Subcutaneous abdominal adipose tissue (tissue), 5 donors: ENCODE measurements around the gene CCS.

Experiments used
- H3K27ac ChIP-seq: one replicate; pipeline ENCODE4 v1.7.0; 2013; ENCODE audit warnings: low read depth, mild to moderate bottlenecking, inconsistent platforms, low read length, moderate library complexity
- H3K27me3 ChIP-seq, 5 donors: one replicate each; pipeline ENCODE4 v1.7.0; 2013; ENCODE audit warnings: low read length in 5 of 5, inconsistent platforms in 1 of 5; ENCODE audit not compliant: control insufficient read depth in 5 of 5, insufficient read depth in 4 of 5
- H3K36me3 ChIP-seq, 5 donors: one replicate each; pipeline ENCODE4 v1.7.0; 2013; ENCODE audit warnings: low read length in 5 of 5; ENCODE audit not compliant: control insufficient read depth in 5 of 5, insufficient read depth in 5 of 5
- H3K4me1 ChIP-seq, 5 donors: one replicate each; pipeline ENCODE4 v1.7.0; 2013; ENCODE audit warnings: low read length in 5 of 5, mild to moderate bottlenecking in 3 of 5, moderate library complexity in 1 of 5; ENCODE audit not compliant: control insufficient read depth in 5 of 5, insufficient read depth in 5 of 5
- H3K4me3 ChIP-seq, 5 donors: one replicate each; pipeline ENCODE4 v1.7.0; 2013; ENCODE audit warnings: low read length in 5 of 5, low read depth in 1 of 5
- H3K9ac ChIP-seq, 5 donors: one replicate each; pipeline ENCODE4 v1.7.0; 2013; ENCODE audit warnings: low read length in 5 of 5, mild to moderate bottlenecking in 4 of 5, moderate library complexity in 3 of 5
- H3K9me3 ChIP-seq, 5 donors: one replicate each; pipeline ENCODE4 v1.7.0; 2013; ENCODE audit warnings: low read length in 5 of 5; ENCODE audit not compliant: control insufficient read depth in 5 of 5
- donor health status: healthy.
- donor health status: healthy.
- donor health status: healthy.
- donor health status: healthy.
- donor health status: healthy.

The CCS gene

DNA sequence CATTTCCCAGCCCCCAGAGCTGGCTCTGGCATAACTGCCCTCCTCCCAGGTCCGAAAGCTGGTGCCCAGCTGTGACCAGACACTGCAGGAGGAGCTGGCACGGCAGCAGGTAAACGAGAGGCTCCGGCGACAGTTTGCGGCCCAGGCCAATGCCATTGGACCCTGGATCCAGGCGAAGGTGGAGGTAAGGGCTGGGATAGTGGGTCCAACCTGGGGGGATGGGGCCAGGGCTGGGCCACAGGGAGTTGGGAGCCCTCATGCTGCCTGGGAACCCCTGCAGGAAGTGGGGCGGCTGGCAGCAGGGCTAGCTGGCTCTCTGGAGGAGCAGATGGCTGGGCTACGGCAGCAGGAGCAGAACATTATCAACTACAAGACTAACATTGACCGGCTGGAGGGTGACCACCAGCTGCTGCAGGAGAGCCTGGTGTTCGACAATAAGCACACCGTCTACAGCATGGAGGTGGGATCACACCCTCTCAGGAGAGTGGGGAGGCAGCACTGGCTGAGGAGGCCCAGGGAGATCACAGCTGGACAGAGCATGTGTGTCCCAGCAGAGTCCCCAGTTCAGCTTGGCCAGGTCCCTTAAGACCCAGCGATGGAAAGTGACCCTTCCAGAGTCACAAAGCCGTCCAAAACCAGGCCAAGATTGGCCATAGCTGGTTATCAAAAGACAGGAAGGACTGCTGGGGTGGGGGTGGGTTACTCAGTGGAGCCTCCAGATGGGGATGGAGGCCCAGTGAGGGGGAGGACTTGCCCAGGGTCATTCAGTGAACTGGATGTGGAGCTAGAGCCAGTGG, 31.6 kb upstream of the CCS start:
- Histone ChIP-seq H3K4me1 (peaks cover 0 to 7% (median 5%) of the 10 kb centered on the region in 5 donors), H3K9ac (no peak overlapping the region), H3K36me3 (peaks cover 0 to 39% (median 25%) of the 10 kb centered on the region in 5 donors), H3K9me3 (no peaks in the 10 kb centered on the region), H3K27ac (no peak overlapping the region), H3K4me3 (no peak overlapping the region), H3K27me3 (peaks cover 0 to 13% (median 4%) of the 10 kb centered on the region in 5 donors)

DNA sequence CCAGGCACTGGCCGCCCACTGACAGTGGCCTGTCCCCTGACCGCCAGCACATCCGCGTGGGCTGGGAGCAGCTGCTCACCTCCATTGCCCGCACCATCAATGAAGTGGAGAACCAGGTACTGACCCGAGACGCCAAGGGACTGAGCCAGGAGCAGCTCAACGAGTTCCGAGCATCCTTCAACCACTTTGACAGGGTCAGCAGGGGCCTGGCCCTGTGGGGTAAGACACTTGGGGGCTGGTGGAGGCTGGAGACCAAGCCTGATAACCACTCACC, 31.1 kb upstream of the CCS start:
- H3K27me3 ChIP-seq = peaks cover 0 to 13% (median 4%) of the 10 kb centered on the region in 5 donors
- H3K4me3 ChIP-seq = no peak overlapping the region
- H3K4me1 ChIP-seq = peaks cover 0 to 7% (median 5%) of the 10 kb centered on the region in 5 donors
- H3K9ac ChIP-seq = no peak overlapping the region
- peaks cover 0 to 39% (median 25%) of the 10 kb centered on the region in 5 donors for H3K36me3 ChIP-seq
- no peaks in the 10 kb centered on the region for H3K9me3 ChIP-seq
- H3K27ac ChIP-seq = no peak overlapping the region

DNA sequence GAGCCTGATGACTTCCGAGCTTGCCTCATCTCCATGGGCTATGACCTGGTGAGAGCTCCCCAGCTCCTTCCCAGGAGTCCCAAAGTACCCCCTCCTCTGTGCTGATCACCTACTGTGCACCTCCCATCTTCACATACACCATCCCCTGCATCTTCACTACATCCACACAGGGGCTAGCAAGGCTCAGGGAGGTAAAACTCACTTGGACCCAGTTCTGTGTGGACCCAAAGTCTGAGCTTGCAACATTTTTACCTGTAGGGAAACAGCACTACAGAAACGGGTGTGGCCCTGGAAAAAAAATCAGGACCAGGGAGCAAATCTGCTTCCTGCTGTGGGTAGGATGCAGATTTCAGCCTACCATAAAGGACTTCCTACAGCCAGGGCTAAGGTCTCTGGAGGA, 30.7 kb upstream of the CCS start:
- Histone ChIP-seq H3K27ac (no peak overlapping the region), H3K27me3 (peaks cover 0 to 9% (median 4%) of the 10 kb centered on the region in 5 donors), H3K4me1 (peaks cover 0 to 7% (median 5%) of the 10 kb centered on the region in 5 donors), H3K9ac (no peak overlapping the region), H3K36me3 (peaks cover 0 to 39% (median 25%) of the 10 kb centered on the region in 5 donors), H3K9me3 (no peaks in the 10 kb centered on the region), H3K4me3 (no peak overlapping the region)

DNA sequence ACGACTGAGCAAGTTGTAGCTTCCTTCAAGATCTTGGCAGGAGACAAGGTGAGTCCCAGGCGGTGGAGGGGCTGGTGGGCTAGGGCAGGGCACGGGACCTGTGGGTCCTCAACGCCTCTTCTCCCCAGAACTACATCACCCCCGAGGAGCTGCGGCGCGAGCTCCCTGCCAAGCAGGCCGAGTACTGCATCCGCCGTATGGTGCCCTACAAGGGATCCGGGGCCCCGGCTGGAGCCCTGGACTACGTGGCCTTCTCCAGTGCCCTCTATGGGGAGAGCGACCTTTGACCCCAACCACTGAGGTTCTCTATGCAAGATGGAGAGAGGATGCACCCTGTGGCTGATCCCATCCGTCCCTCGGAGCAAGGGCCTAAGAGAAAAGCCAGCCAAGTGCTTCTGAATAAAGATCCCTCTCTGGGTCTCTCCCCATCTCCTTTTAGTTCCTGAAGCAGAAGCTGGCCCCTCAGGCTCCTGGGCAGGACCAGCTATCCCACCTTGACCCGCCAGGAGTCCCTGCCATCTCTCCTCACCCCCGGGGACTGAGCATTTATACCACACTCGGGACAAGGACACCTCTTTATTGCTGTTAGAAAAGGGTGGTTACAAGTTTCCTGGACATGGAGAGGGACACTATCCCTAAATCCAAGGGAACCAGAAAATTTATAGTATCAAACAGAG, 29.9 kb upstream of the CCS start:
- no peaks in the 10 kb centered on the region for H3K9me3 ChIP-seq

DNA sequence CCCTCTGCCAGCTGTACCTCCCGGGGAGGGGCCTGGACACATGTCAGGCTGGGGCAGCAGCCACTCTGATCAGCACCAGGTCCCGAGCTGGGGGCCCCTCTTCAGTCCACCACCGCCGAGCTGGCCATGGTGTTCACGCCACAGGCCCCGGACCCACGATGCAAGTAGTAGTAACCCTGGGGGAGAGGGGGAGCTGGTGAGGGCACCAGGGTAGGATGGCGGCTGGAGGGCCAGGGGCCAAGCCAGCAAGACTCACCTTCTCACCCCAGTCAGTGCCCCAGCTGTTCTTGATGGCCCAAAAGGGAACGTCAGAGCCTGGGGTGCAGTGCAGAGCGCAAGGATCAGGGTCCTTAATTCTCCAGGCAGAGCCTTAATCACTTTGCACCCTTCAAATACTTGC, 29.2 kb upstream of the CCS start:
- Histone ChIP-seq H3K27ac (no peak overlapping the region), H3K9ac (no peak overlapping the region), H3K9me3 (no peaks in the 10 kb centered on the region), H3K36me3 (peaks cover 0 to 39% (median 25%) of the 10 kb centered on the region in 5 donors), H3K4me3 (no peak overlapping the region), H3K4me1 (peaks cover 0 to 19% (median 17%) of the 10 kb centered on the region in 5 donors), H3K27me3 (no peaks in the 10 kb centered on the region)

More for the DNA sequence above, 29.9 kb upstream of the CCS start:
- Histone ChIP-seq H3K36me3 (peaks cover 0 to 39% (median 25%) of the 10 kb centered on the region in 5 donors), H3K4me1 (peaks cover 0 to 15% (median 13%) of the 10 kb centered on the region in 5 donors), H3K27me3 (peaks cover 0 to 2% (median 0%) of the 10 kb centered on the region in 5 donors), H3K9ac (no peak overlapping the region), H3K4me3 (no peak overlapping the region), H3K27ac (no peak overlapping the region)

DNA sequence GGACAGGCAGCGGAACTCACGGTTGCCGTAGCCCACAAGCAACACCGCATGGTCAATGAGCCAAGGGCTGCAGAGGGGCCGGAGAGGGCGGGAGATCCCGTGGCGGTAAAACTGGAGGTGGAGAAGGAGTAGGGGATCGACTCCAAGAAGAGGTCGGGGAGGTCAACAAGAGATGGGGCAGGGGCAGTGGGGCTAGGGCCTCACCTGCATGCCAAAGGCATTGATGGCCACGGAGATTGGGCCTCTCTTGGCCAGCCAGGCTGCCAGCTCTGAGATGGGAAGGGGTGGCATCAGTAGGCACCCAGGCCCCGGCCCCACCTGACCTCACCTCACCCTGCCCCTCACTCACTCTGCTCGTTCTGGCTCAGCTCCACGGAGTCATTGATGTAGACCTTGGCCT, 28.4 kb upstream of the CCS start:
- H3K4me1 ChIP-seq = peaks cover 0 to 18% (median 14%) of the 10 kb centered on the region in 5 donors
- H3K9me3 ChIP-seq = no peaks in the 10 kb centered on the region
- H3K27me3 ChIP-seq = no peaks in the 10 kb centered on the region
- no peak overlapping the region for H3K4me3 ChIP-seq
- H3K27ac ChIP-seq = no peak overlapping the region
- H3K9ac ChIP-seq = no peak overlapping the region
- H3K36me3 ChIP-seq = peaks cover 0 to 39% (median 25%) of the 10 kb centered on the region in 5 donors

DNA sequence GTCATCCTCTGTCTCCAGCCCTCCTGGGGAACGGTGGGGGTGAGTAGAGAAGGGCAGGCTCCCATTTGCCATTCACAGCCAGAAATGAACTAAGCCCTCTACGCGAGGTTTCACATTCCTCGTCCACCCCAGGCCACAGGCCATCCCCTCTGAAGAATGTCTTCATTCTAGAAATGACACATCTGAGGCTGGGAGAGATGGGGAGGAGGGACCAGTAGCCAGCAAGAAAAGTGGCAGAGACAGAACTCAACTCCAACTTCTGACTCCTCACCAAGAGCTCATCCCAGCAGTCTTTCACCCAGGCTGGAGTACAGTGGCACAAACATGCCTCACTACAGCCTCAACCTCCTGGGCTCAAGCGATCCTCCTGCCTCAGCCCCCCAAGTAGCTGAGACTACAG, 28.0 kb upstream of the CCS start:
- Histone ChIP-seq H3K9me3 (no peaks in the 10 kb centered on the region), H3K27ac (no peak overlapping the region), H3K4me1 (peaks cover 0 to 18% (median 14%) of the 10 kb centered on the region in 5 donors), H3K36me3 (peaks cover 0 to 39% (median 25%) of the 10 kb centered on the region in 5 donors), H3K27me3 (no peaks in the 10 kb centered on the region), H3K9ac (no peak overlapping the region), H3K4me3 (no peak overlapping the region)

DNA sequence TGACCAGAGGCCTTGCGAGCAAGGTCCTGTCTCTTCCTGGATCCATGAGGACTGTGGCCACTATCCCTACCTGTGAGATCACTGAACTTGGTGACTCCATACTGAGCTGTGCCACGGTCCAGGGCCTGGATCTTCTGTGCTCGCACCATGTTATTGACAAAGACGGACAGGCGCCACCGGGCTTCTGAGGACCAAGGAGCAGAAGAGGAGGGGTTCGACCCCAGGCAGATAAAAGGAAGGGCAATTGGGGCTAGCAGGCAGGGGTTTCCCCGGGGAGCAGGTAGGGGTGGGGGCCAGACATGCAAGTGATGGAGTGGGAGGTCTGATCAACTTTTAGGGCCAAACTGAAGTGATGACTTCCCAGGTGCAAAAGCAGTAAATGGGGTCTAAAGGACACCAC, 26.8 kb upstream of the CCS start:
- Histone ChIP-seq H3K9ac (no peak overlapping the region), H3K4me1 (peaks cover 0 to 18% (median 14%) of the 10 kb centered on the region in 5 donors), H3K36me3 (peaks cover 0 to 39% (median 25%) of the 10 kb centered on the region in 5 donors), H3K27me3 (no peaks in the 10 kb centered on the region), H3K27ac (no peak overlapping the region), H3K9me3 (no peaks in the 10 kb centered on the region), H3K4me3 (no peak overlapping the region)

DNA sequence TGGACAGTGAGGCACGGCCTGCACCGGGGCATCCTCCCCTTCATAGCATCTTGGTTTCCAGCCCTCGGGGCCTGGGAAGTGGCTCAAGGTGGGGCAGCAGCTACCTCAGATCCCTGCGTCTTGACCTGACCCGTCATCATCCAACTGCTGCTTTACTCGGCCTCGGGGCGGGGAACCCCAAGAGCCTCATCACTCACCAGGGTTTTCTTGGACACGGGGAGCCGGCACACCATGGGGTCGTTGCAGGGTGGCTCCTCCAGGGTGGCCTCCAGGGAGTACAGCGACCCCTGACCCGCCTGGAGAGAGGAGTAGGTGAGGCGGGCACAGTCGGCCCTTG, 25.2 kb upstream of the CCS start:
- Histone ChIP-seq H3K4me3 (peak overlapping the region; percentile 41 to 76 (median 68)), H3K4me1 (peaks cover 0 to 18% (median 14%) of the 10 kb centered on the region in 5 donors), H3K9ac (peak overlapping the region in 4 of 5 donors; percentile 43 to 78 (median 66)), H3K27me3 (no peaks in the 10 kb centered on the region), H3K9me3 (no peaks in the 10 kb centered on the region), H3K27ac (no peak overlapping the region), H3K36me3 (peaks cover 0 to 30% (median 22%) of the 10 kb centered on the region in 5 donors)
